Measurements from ENCODE around the gene SMC3. TPM values are rescaled to one million over a fixed set of nuclear protein-coding genes. Genes with fewer than 3 reads are reported as not detected.
"Not testable (repeated sequence)": the region's sequence is repeated elsewhere in the genome, so short reads cannot be mapped to it uniquely, and the experiment has no call there.

SMC3 gene
- total and polyA plus RNA-seq, 2 experiments from 2014 or later: 72.3 to 320 TPM

- H2AFZ ChIP-seq: no peak overlapping the region
- no peaks in the 10 kb centered on the region for H3F3A ChIP-seq (replicated peaks; ENCODE audit: low read depth)
- no peaks in the 10 kb centered on the region for H3K36me3 ChIP-seq (ENCODE audit: insufficient read depth)
- H3K27me3 ChIP-seq (ENCODE audit: insufficient read depth): no peaks in the 10 kb centered on the region
- no peaks in the 10 kb centered on the region for H3K9me2 ChIP-seq (ENCODE audit: insufficient read depth)
- H3K36me3 Mint-ChIP-seq (ENCODE audit: low read depth): no peaks in the 10 kb centered on the region
- DNase-seq (ENCODE audit: low spot score): no peak
- no peaks in the 10 kb centered on the region for H4K20me1 ChIP-seq (replicated peaks; ENCODE audit: insufficient read depth)
- peaks cover 53% of the 10 kb centered on the region for H3K4me1 Mint-ChIP-seq
- H3K27me3 Mint-ChIP-seq (ENCODE audit: insufficient read depth, low read depth, poor library complexity): peaks cover 10% of the 10 kb centered on the region
- H3K27ac Mint-ChIP-seq: peak overlapping the region; percentile 99
- no peak overlapping the region for H3K4me3 ChIP-seq
- H3K79me2 ChIP-seq (replicated peaks; ENCODE audit: insufficient read depth): no peaks in the 10 kb centered on the region
- H3K27ac ChIP-seq (ENCODE audit: low read depth): peak overlapping the region; percentile 98; the same call in 1 of the 2 replicates
- H3K4me2 ChIP-seq: no peak overlapping the region
- no peaks in the 10 kb centered on the region for H3K9me3 Mint-ChIP-seq
- peaks cover 46% of the 10 kb centered on the region for H3K4me1 ChIP-seq (ENCODE audit: insufficient read depth)
- no peak for ATAC-seq
- TF ChIP-seq POLR2AphosphoS5 (IDR thresholded peaks at IDR 0.05; ENCODE audit: low read depth): no peak
- no peak for TF ChIP-seq JUNB (IDR thresholded peaks at IDR 0.05; ENCODE audit: unreplicated experiment)
- TF ChIP-seq REST (IDR thresholded peaks at IDR 0.05; ENCODE audit: unreplicated experiment): no peak
- TF ChIP-seq ZNF462 (CRISPR knock-in tag; IDR thresholded peaks at IDR 0.05): no peak
- TF ChIP-seq NANOG (IDR thresholded peaks at IDR 0.05; ENCODE audit: borderline replicate concordance): no peak
- TF ChIP-seq STAT1 (IDR thresholded peaks at IDR 0.05; ENCODE audit: unreplicated experiment): no peak
- TF ChIP-seq CREB1 (CRISPR knock-in tag; IDR thresholded peaks at IDR 0.05; ENCODE audit: low read depth): no peak
- no peak for TF ChIP-seq EZH2phosphoT487 (IDR thresholded peaks at IDR 0.05; ENCODE audit: unreplicated experiment)
- no peak overlapping the region for H3K4me3 Mint-ChIP-seq
These were observed 39.1 kb upstream of the SMC3 start for GRCh38 chr10:110528224-110528996.

- not testable (repeated sequence) for H3K4me3 ChIP-seq; H3K9me3 Mint-ChIP-seq; H3K36me3 Mint-ChIP-seq (ENCODE audit: low read depth); H3K79me2 ChIP-seq (replicated peaks; ENCODE audit: insufficient read depth); H3F3A ChIP-seq (replicated peaks; ENCODE audit: low read depth); H2AFZ ChIP-seq; H3K4me3 Mint-ChIP-seq; H3K9me2 ChIP-seq (ENCODE audit: insufficient read depth); H3K36me3 ChIP-seq (ENCODE audit: insufficient read depth); ATAC-seq; DNase-seq (ENCODE audit: low spot score); H4K20me1 ChIP-seq (replicated peaks; ENCODE audit: insufficient read depth); H3K27me3 ChIP-seq (ENCODE audit: insufficient read depth)
- Histone ChIP-seq H3K4me1 (ENCODE audit: insufficient read depth) (peaks cover 40% of the 10 kb centered on the region), H3K4me2 (peak overlapping the region; percentile 77; the same call in 1 of the 2 replicates), H3K27ac (ENCODE audit: low read depth) (peak overlapping the region; percentile 98)
- H3K27ac Mint-ChIP-seq: peak overlapping the region; percentile 99
- H3K27me3 Mint-ChIP-seq (ENCODE audit: insufficient read depth, low read depth, poor library complexity): peaks cover 12% of the 10 kb centered on the region
- H3K4me1 Mint-ChIP-seq: peaks cover 48% of the 10 kb centered on the region
These were observed 38.4 kb upstream of the SMC3 start for GRCh38 chr10:110528997-110529524.

Measured in GM23338 (cell line).